Neuronal stem cell (in vitro differentiated cells): ENCODE results near the gene FAAP100.

Source experiments
- DNase-seq: peaks from one replicate; pipeline ENCODE4 v3.0.0-alpha.2; 2013; ENCODE audit warnings: low spot score
- H2AFZ ChIP-seq: one replicate; pipeline ENCODE4 v1.6.1; 2013; ENCODE audit warnings: mild to moderate bottlenecking, low read length, inconsistent platforms
- H2AK5ac ChIP-seq: 2 replicates; pipeline ENCODE4 v1.6.1; 2013; ENCODE audit warnings: low read depth, mild to moderate bottlenecking, inconsistent platforms, low read length, moderate library complexity, mixed read lengths
- H2BK120ac ChIP-seq: 2 replicates; pipeline ENCODE4 v1.6.1; 2013; ENCODE audit warnings: low read depth, mild to moderate bottlenecking, inconsistent platforms, low read length, moderate library complexity, mixed read lengths
- H2BK12ac ChIP-seq: one replicate; pipeline ENCODE4 v1.6.1; 2013; ENCODE audit warnings: low read length, inconsistent platforms
- H2BK15ac ChIP-seq: 2 replicates; pipeline ENCODE4 v1.6.1; 2013; ENCODE audit warnings: mild to moderate bottlenecking, low read length, inconsistent platforms, mixed read lengths
- H2BK5ac ChIP-seq: one replicate; pipeline ENCODE4 v1.6.1; 2013; ENCODE audit warnings: inconsistent platforms, mild to moderate bottlenecking, low read length, moderate library complexity
- H3K14ac ChIP-seq: one replicate; pipeline ENCODE4 v1.6.1; 2013; ENCODE audit warnings: low read length, inconsistent platforms
- H3K18ac ChIP-seq: 2 replicates; pipeline ENCODE4 v1.6.1; 2013; ENCODE audit warnings: low read length, inconsistent platforms
- H3K23ac ChIP-seq: 2 replicates; pipeline ENCODE4 v1.6.1; 2013; ENCODE audit warnings: low read depth, mild to moderate bottlenecking, mixed read lengths, low read length, inconsistent platforms; ENCODE audit not compliant: poor library complexity
- H3K27ac ChIP-seq: replicated peaks from 3 replicates; pipeline ENCODE4 v1.5.1; 2013; ENCODE audit warnings: low read length, inconsistent platforms
- H3K27me3 ChIP-seq, 3 experiments: 2 replicates each; pipeline ENCODE4 v1.6.1; 2013; ENCODE audit warnings: low read length in 3 of 3, mild to moderate bottlenecking in 2 of 3, inconsistent platforms in 1 of 3, low read depth in 1 of 3, mixed read lengths in 1 of 3, moderate library complexity in 1 of 3; ENCODE audit not compliant: control insufficient read depth in 3 of 3, insufficient read depth in 3 of 3
- H3K36me3 ChIP-seq, 2 donors: replicated peaks in 1 of 2; 2 replicates each; pipeline ENCODE4 v1.6.1; 2013; ENCODE audit warnings: low read length in 2 of 2; ENCODE audit not compliant: control insufficient read depth in 2 of 2, insufficient read depth in 2 of 2
- H3K4ac ChIP-seq: 2 replicates; pipeline ENCODE4 v1.6.1; 2013; ENCODE audit warnings: inconsistent platforms, mild to moderate bottlenecking, low read length, moderate library complexity
- H3K4me1 ChIP-seq, 2 donors: 1 replicate in 1 of 2; 2 replicates in 1 of 2; pipeline ENCODE4 v1.6.1; 2013; ENCODE audit warnings: low read length in 2 of 2, low read depth in 1 of 2; ENCODE audit not compliant: control insufficient read depth in 2 of 2, insufficient read depth in 1 of 2
- H3K4me2 ChIP-seq: one replicate; pipeline ENCODE4 v1.6.1; 2013; ENCODE audit warnings: mild to moderate bottlenecking, low read length, inconsistent platforms; ENCODE audit not compliant: insufficient read depth, poor library complexity, severe bottlenecking
- H3K4me3 ChIP-seq, 2 donors: 2 replicates each; pipeline ENCODE4 v1.5.1; 2013; ENCODE audit warnings: low read length in 2 of 2, mild to moderate bottlenecking in 2 of 2, inconsistent platforms in 1 of 2, moderate library complexity in 1 of 2
- H3K79me1 ChIP-seq: one replicate; pipeline ENCODE4 v1.6.1; 2013; ENCODE audit warnings: low read depth, mild to moderate bottlenecking, inconsistent platforms, low read length, moderate library complexity
- H3K9ac ChIP-seq: one replicate; pipeline ENCODE4 v1.6.1; 2013; ENCODE audit warnings: mild to moderate bottlenecking, low read depth, low read length, inconsistent platforms; ENCODE audit not compliant: poor library complexity
- H3K9me3 ChIP-seq, 2 donors: replicated peaks in 1 of 2; 2 replicates each; pipeline versions ENCODE3 to v1.6.1; 2013; ENCODE audit warnings: low read length in 2 of 2, mild to moderate bottlenecking in 2 of 2, inconsistent platforms in 1 of 2, low read depth in 1 of 2, mixed read lengths in 1 of 2, moderate library complexity in 1 of 2; ENCODE audit not compliant: control insufficient read depth in 2 of 2, insufficient read depth in 1 of 2
- H4K8ac ChIP-seq: one replicate; pipeline ENCODE4 v1.6.1; 2013; ENCODE audit warnings: low read depth, mild to moderate bottlenecking, inconsistent platforms, low read length, moderate library complexity
- H4K91ac ChIP-seq: one replicate; pipeline ENCODE4 v1.6.1; 2013; ENCODE audit warnings: low read length, low read depth, mild to moderate bottlenecking, inconsistent platforms; ENCODE audit not compliant: poor library complexity
- whole genome bisulfite sequencing, 2 donors: extraction: QIAGEN DNeasy Blood & Tissue Kit; methylation state at CpG; one replicate each; pipeline ENCODE4 v1.1.7; 2013; ENCODE audit warnings: missing lambda C conversion rate in 2 of 2, mixed read lengths in 1 of 2; ENCODE audit not compliant: insufficient read length in 2 of 2, insufficient replicate concordance in 1 of 2; ENCODE audit errors: extremely low coverage in 2 of 2; 5-methylcytosine and 5-hydroxymethylcytosine counted together

Gene FAAP100

GRCh38 chr17:81557276-81558114 is 5.3 kb upstream of the FAAP100 start:
- WGBS, 2 donors = no CpG with 5 or more reads among the region's 21 CpGs
- Histone ChIP-seq H2BK12ac (no peak overlapping the region), H3K79me1 (no peaks in the 10 kb centered on the region), H3K14ac (no peak overlapping the region), H4K91ac (no peak overlapping the region), H2AK5ac (no peak overlapping the region), H3K9ac (no peak overlapping the region), H2BK120ac (no peak overlapping the region), H3K23ac (peak overlapping the region; percentile 73), H4K8ac (no peak overlapping the region), H2AFZ (no peak overlapping the region), H2BK15ac (no peak overlapping the region), H3K4me2 (no peak overlapping the region), H3K36me3 (peaks cover 32 to 62% of the 10 kb centered on the region in 2 donors), H3K4me3 (no peak overlapping the region), H3K27ac (no peak overlapping the region), H3K18ac (no peak overlapping the region), H3K9me3 (no peaks in the 10 kb centered on the region), H2BK5ac (peak overlapping the region; percentile 82), H3K4ac (no peak overlapping the region), H3K4me1 (peaks cover 6 to 8% of the 10 kb centered on the region in 2 donors), H3K27me3 (no peaks in the 10 kb centered on the region)
- DNase-seq = no peak

- no peak overlapping the region for H3K18ac ChIP-seq
- H2BK120ac ChIP-seq = no peak overlapping the region
- H2AK5ac ChIP-seq = no peak overlapping the region
- no peak overlapping the region for H2BK5ac ChIP-seq
- no peak overlapping the region for H3K14ac ChIP-seq
- H4K8ac ChIP-seq = no peak overlapping the region
- H3K79me1 ChIP-seq = peaks cover 2% of the 10 kb centered on the region
- H3K23ac ChIP-seq = no peak overlapping the region
- DNase-seq = no peak
- no peaks in the 10 kb centered on the region for H3K9me3 ChIP-seq
- H2AFZ ChIP-seq = no peak overlapping the region
- H3K36me3 ChIP-seq = peaks cover 30 to 55% of the 10 kb centered on the region in 2 donors
- H2BK15ac ChIP-seq = no peak overlapping the region
- H3K4me1 ChIP-seq = peaks cover 6 to 8% of the 10 kb centered on the region in 2 donors
- no peak overlapping the region for H2BK12ac ChIP-seq
- H3K9ac ChIP-seq = peak overlapping the region; percentile 32
- no peak overlapping the region for H3K27ac ChIP-seq
- H3K4me3 ChIP-seq = no peak overlapping the region
- H4K91ac ChIP-seq = no peak overlapping the region
- no peak overlapping the region for H3K4ac ChIP-seq
- no peaks in the 10 kb centered on the region for H3K27me3 ChIP-seq
- H3K4me2 ChIP-seq = no peak overlapping the region
- no CpG with 5 or more reads among the region's 6 CpGs for WGBS, 2 donors
Observed at GRCh38 chr17:81556863-81557262, 4.7 kb upstream of the FAAP100 start.

- Histone ChIP-seq H2BK12ac (no peak overlapping the region), H3K4me1 (peaks cover 10 to 13% of the 10 kb centered on the region in 2 donors), H3K9ac (no peak overlapping the region)
Observed at GRCh38 chr17:81556175-81556691, 4.1 kb upstream of the FAAP100 start.

GRCh38 chr17:81553616-81554181 is 1.5 kb upstream of the FAAP100 start:
- Histone ChIP-seq H3K4me3 (peak overlapping the region; percentile 70 to 96), H2AK5ac (no peak overlapping the region), H3K27me3 (no peaks in the 10 kb centered on the region), H3K14ac (no peak overlapping the region), H3K36me3 (peaks cover 32 to 46% of the 10 kb centered on the region in 2 donors), H2BK15ac (no peak overlapping the region), H3K79me1 (peaks cover 16% of the 10 kb centered on the region), H3K9me3 (no peaks in the 10 kb centered on the region), H3K27ac (no peak overlapping the region), H3K9ac (peak overlapping the region; percentile 74), H3K23ac (no peak overlapping the region), H2BK12ac (no peak overlapping the region), H3K18ac (no peak overlapping the region), H3K4me1 (peaks cover 14 to 17% of the 10 kb centered on the region in 2 donors), H4K91ac (no peak overlapping the region), H2BK120ac (no peak overlapping the region), H4K8ac (no peak overlapping the region), H3K4ac (no peak overlapping the region), H2AFZ (peak overlapping the region; percentile 99), H3K4me2 (peak overlapping the region; percentile 97), H2BK5ac (no peak overlapping the region)
- no peak for DNase-seq
- WGBS, 2 donors = no CpG with 5 or more reads among the region's 24 CpGs

More at GRCh38 chr17:81556175-81556691, 4.1 kb upstream of the FAAP100 start:
- H3K23ac ChIP-seq = no peak overlapping the region
- no CpG with 5 or more reads among the region's 9 CpGs for WGBS, 2 donors
- no peak overlapping the region for H2AK5ac ChIP-seq
- H2AFZ ChIP-seq = no peak overlapping the region
- H4K91ac ChIP-seq = no peak overlapping the region
- no peaks in the 10 kb centered on the region for H3K27me3 ChIP-seq
- peaks cover 9% of the 10 kb centered on the region for H3K79me1 ChIP-seq
- H3K14ac ChIP-seq = no peak overlapping the region
- H2BK5ac ChIP-seq = no peak overlapping the region
- H3K4me2 ChIP-seq = no peak overlapping the region
- no peak overlapping the region for H3K4ac ChIP-seq
- no peak overlapping the region for H3K4me3 ChIP-seq
- H2BK15ac ChIP-seq = no peak overlapping the region
- H3K18ac ChIP-seq = no peak overlapping the region
- no peak overlapping the region for H4K8ac ChIP-seq
- no peak for DNase-seq
- H3K9me3 ChIP-seq = no peaks in the 10 kb centered on the region
- H3K36me3 ChIP-seq = peaks cover 26 to 49% of the 10 kb centered on the region in 2 donors
- H3K27ac ChIP-seq = no peak overlapping the region
- H2BK120ac ChIP-seq = no peak overlapping the region
